KBM-7 (cell line): ENCODE data around the gene MBD3L5.
"Not testable (repeated sequence)": the region's sequence is repeated elsewhere in the genome, so short reads cannot be mapped to it uniquely, and the experiment has no call there.

Experiments used
- DNase-seq: peaks from one replicate; pipeline ENCODE4 v3.0.0-alpha.2; 2015
- in situ Hi-C: fragments of 300-500 bp; cut with MboI; formaldehyde crosslinking; loops from 2 replicates; pipeline ENCODE4 v1.14.3; 2020; ENCODE audit warnings: low sequenced_read_pairs, low pct_unique_long_range_greater_than_20kb, mixed read lengths

Gene MBD3L5

GRCh38 chr19:7030278-7030677, at the start of gene MBD3L5:
Gene MBD3L5, plus strand, starts transcription at chr19:7030578. Its CDS starts 34 bp downstream, at chr19:7030612.
- DNase-seq = not testable (repeated sequence)

GRCh38 chr19:6983448-6983847, 46.9 kb upstream of the MBD3L5 start:
- in situ Hi-C loops = no loop called here
- no peak for DNase-seq

More at GRCh38 chr19:7030278-7030677, at the start of gene MBD3L5:
- in situ Hi-C loops = not testable (repeated sequence)

DNA sequence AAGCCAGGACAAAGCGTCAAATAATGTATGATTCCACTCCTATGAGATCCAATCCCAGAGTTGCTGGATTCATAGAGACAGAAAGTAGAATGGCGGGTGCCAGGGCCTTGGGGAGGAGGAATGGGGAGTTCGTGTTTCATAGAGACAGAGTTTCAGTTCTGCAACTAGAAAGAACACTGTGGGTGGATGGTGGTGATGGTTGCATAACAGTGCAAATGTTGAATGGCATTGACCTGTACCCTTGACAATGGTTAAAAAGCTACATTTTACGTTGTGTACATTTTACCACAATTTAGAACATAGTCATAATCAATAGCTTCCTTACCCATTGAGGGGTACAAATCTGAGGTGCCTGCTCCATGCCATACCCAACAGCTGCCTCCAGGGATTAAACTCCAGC, 42.5 kb upstream of the MBD3L5 start:
- in situ Hi-C loops = no loop called here
- DNase-seq = no peak

DNA sequence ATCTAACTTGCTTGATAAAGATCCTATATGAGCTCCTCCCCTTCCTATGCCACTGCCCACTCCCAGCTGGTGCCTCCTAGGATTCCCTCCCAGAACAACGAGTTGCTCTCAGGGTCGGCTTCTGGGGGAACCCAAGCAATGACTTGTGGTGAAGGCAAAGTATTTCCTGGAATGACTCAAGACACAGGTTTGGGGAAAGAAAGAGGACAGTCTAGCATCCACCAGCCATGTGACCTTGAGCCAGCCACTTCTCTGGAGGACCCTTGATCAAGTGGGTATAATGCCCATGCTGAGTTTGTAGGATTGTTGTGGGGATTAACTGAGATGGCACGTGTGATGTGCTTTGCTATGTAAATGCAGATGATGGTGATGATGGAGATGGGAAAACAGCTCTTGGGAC, 42.1 kb upstream of the MBD3L5 start:
- in situ Hi-C loops = no loop called here

GRCh38 chr19:6995054-6995453, 35.3 kb upstream of the MBD3L5 start:
- DNase-seq = no peak
- in situ Hi-C loops = no loop called here

More for the DNA sequence above, 42.1 kb upstream of the MBD3L5 start:
- no peak for DNase-seq

DNA sequence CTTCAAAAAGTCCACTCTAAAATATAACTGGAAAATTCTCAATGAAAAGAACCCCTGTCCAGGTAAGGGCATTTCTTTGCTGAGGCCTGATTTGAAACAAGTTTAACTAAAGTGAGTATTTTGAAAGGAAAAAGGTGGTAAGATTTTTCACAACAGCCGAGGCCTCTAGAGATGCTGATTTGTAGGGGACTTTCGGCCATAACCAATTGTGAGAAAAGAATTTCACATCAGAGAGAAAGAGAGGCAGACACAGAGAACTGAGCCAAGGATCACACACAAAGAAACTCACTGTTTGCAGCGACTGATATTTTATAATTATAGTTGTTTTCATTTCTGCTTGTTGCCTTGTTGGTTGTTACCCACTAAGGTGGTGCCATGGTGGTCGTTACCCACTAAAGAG, 33.6 kb upstream of the MBD3L5 start:
- in situ Hi-C loops = no loop called here
- DNase-seq = no peak

DNA sequence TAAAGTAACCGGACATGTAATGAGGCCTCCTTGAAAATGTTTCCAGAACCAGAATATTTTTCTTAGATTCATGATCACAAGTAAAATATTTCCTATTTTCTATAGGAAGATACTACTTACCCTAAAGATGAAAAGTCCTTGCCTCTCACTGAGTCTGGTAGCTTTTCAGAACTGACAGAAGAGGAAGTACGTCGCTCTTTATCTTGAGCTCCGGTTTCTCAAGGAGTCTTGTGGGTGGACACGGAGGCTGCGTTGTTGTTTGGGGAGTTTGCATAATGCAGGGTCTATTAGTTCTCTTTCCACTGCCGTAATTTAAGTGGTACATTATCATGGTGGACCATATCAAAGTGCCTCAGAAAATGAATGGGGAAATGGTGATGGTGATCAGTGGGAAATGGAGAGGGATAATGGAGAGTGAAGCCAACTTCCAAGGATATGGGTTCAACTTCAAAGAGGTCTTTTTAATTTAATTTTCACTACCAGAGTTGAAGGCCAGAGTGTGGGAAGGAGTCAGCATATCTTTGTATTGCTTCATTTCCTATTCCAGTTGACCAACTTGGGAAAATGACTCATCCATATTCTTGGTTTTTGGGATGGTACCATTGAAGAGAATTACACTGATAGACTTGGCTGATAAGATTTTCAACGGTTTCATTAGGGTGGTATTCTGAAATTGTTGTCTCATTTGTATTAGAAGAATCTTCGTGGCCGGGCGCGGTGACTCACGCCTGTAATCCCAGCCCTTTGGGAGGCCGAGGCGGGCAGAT, 32.5 kb upstream of the MBD3L5 start:
- DNase-seq = peak; percentile 62
- in situ Hi-C loops = no loop called here

- in situ Hi-C loops = no loop called here
- DNase-seq = no peak
Observed at GRCh38 chr19:6999933-7000332, 30.4 kb upstream of the MBD3L5 start.

DNA sequence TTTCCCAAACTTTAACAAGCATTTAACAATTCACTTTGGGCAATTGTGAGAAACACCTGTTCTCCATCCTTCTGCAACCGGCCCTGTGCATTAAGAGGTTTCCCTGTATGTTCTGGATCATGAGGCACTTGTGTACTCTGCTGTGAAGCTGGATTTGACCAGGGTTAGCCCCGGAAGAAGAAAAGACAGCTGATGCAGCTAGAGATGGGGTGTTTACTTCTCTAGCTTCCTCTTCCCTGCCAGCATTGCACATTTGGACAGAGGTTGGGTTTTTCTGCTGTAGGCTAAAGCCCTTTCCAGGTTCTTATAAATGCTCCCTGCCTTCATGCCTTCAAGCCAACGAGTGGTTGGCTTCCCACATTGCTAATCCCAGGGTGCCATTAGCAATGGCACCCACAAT, 30.0 kb upstream of the MBD3L5 start:
- DNase-seq = no peak
- in situ Hi-C loops = no loop called here

GRCh38 chr19:7000816-7001215, 29.6 kb upstream of the MBD3L5 start:
- in situ Hi-C loops = no loop called here
- peak; percentile 54 for DNase-seq

GRCh38 chr19:7004313-7004931, 26.0 kb upstream of the MBD3L5 start:
- in situ Hi-C loops = no loop called here
- DNase-seq = peak; percentile 73

- DNase-seq = no peak
- in situ Hi-C loops = no loop called here
Observed at GRCh38 chr19:7006135-7006704, 24.2 kb upstream of the MBD3L5 start.

DNA sequence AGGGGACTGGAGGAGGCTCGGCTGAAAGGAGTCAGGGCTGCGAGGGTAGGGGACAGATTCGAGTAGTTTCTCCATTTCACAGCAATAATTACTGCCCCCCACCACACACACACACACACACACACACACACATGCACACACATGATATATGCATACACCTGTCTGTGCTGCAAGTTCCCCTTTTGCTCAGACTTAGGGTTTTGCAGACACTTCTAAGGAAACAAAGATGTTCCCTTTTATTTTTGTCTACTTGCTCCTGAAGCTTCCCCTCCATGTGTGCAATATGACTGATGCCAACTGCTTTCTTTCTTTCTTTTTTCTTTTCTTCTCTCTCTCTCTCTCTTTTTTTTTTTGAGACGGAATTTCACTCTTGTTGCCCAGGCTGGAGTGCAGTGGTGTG, 22.5 kb upstream of the MBD3L5 start:
- DNase-seq = peak; percentile 40
- in situ Hi-C loops = no loop called here

GRCh38 chr19:7010722-7011593, 19.4 kb upstream of the MBD3L5 start:
- in situ Hi-C loops = no loop called here
- no peak for DNase-seq

- in situ Hi-C loops = no loop called here
Observed at GRCh38 chr19:7013678-7014077, 16.7 kb upstream of the MBD3L5 start.

DNA sequence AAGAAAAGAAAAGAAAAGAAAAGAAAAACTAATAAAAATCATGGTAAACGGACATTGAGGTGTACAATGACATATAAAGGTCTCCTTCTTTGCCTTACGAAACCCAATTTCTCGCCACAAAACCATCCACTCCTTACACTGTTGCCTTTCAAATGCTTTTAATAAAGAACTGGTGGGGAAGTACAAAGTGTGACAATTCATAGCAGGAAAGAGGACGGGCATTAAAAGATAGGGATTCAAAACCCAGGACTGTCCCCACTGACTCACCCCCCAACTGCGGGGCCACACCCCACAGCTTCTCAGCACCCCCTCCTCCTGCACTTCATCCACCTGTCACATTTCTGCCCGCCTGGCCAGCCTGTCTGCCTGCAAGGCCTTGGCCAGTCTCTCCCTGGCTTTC, 11.6 kb upstream of the MBD3L5 start:
- in situ Hi-C loops = no loop called here
- DNase-seq = no peak

More at GRCh38 chr19:7013678-7014077, 16.7 kb upstream of the MBD3L5 start:
- DNase-seq = peak; percentile 51

DNA sequence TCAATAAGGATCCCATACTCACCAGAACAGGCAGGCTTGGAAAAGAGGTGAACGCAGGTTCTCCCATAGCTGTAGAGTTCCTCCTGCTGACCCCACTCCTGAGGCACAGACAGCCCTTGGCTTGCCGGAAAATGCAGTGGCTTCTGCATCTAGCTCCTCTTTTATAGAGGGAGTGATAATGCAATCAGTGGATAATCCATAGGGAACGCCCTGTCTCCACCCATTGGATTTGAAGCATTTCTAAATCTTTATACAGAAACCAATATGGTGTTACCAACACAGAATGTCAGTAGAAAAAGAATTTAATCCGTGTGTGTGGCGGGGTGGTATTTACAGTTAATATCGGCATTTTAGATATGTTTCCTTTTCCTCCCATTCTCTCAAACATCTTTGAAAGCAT, 9.0 kb upstream of the MBD3L5 start, which contains the start of gene MBD3L2B:
Gene MBD3L2B, minus strand, starts transcription at position 101 of the 400 bp plus-strand sequence. Its CDS starts 34 bp downstream, at position 67.
- in situ Hi-C loops, DNase-seq: not testable (repeated sequence)

- in situ Hi-C loops, DNase-seq: not testable (repeated sequence)
Observed at GRCh38 chr19:7028790-7029189, 1.6 kb upstream of the MBD3L5 start.

GRCh38 chr19:7040079-7040478, 9.7 kb downstream of the MBD3L5 start, which contains the start of gene MBD3L4:
Gene MBD3L4, minus strand, starts transcription at chr19:7040179. Its CDS starts 35 bp downstream, at chr19:7040144.
- in situ Hi-C loops, DNase-seq: not testable (repeated sequence)
